H9 (cell line): ENCODE measurements around the gene RGL4. TPM values are rescaled to one million over a fixed set of nuclear protein-coding genes. Genes with fewer than 3 reads are reported as not detected.
A peak's percentile ranks its signal among the peaks of the same experiment; 100 is the strongest.

ENCODE experiments used
- DNase-seq: peaks from one replicate; pipeline ENCODE4 v3.0.0-alpha.2; 2017
- H2AFZ ChIP-seq: one replicate; pipeline ENCODE4 v1.6.1; 2013; ENCODE audit warnings: mild to moderate bottlenecking, low read length, control low read depth, moderate library complexity
- H2AK5ac ChIP-seq: 2 replicates; pipeline ENCODE4 v1.6.1; 2013; ENCODE audit warnings: low read length, control low read depth, mixed read lengths; ENCODE audit not compliant: insufficient read length
- H2BK120ac ChIP-seq: one replicate; pipeline ENCODE4 v1.6.1; 2013; ENCODE audit warnings: low read depth, mild to moderate bottlenecking, low read length, control low read depth, inconsistent platforms; ENCODE audit not compliant: poor library complexity, severe bottlenecking
- H2BK12ac ChIP-seq: 2 replicates; pipeline ENCODE4 v1.6.1; 2013; ENCODE audit warnings: low read length, control low read depth, mixed read lengths, low read depth; ENCODE audit not compliant: insufficient read length
- H2BK15ac ChIP-seq: 2 replicates; pipeline ENCODE4 v1.6.1; 2013; ENCODE audit warnings: low read depth, low read length, control low read depth
- H2BK20ac ChIP-seq: one replicate; pipeline ENCODE4 v1.6.1; 2013; ENCODE audit warnings: low read depth, mild to moderate bottlenecking, low read length, control low read depth, inconsistent platforms; ENCODE audit not compliant: poor library complexity, severe bottlenecking
- H2BK5ac ChIP-seq: 2 replicates; pipeline ENCODE4 v1.6.1; 2013; ENCODE audit warnings: low read length, control low read depth, mixed read lengths; ENCODE audit not compliant: insufficient read length
- H3K14ac ChIP-seq: 2 replicates; pipeline ENCODE4 v1.6.1; 2013; ENCODE audit warnings: low read length, control low read depth; ENCODE audit not compliant: insufficient read depth
- H3K18ac ChIP-seq: 2 replicates; pipeline ENCODE4 v1.6.1; 2013; ENCODE audit warnings: low read depth, mild to moderate bottlenecking, mixed read lengths, low read length, control low read depth; ENCODE audit not compliant: insufficient read length
- H3K23ac ChIP-seq: 2 replicates; pipeline ENCODE4 v1.6.1; 2013; ENCODE audit warnings: low read length, control low read depth, mixed read lengths, low read depth; ENCODE audit not compliant: insufficient read length
- H3K23me2 ChIP-seq: 2 replicates; pipeline ENCODE4 v1.6.1; 2013; ENCODE audit warnings: low read depth, mild to moderate bottlenecking, mixed read lengths, low read length, control low read depth; ENCODE audit not compliant: insufficient read length, poor library complexity, severe bottlenecking
- H3K27ac ChIP-seq: 2 replicates; pipeline ENCODE4 v1.5.1; 2013; ENCODE audit warnings: low read length, control low read depth, mixed read lengths, low read depth; ENCODE audit not compliant: insufficient read length
- H3K27me3 ChIP-seq: 2 replicates; pipeline ENCODE4 v1.6.1; 2013; ENCODE audit warnings: low read length, control low read depth, inconsistent platforms; ENCODE audit not compliant: insufficient read depth
- H3K4ac ChIP-seq: 2 replicates; pipeline ENCODE4 v1.6.1; 2013; ENCODE audit warnings: low read depth, mild to moderate bottlenecking, control low read depth, inconsistent platforms, low read length, moderate library complexity
- H3K4me1 ChIP-seq: 2 replicates; pipeline ENCODE4 v1.6.1; 2013; ENCODE audit warnings: low read length, control low read depth, inconsistent platforms; ENCODE audit not compliant: insufficient read depth
- H3K4me2 ChIP-seq: 2 replicates; pipeline ENCODE4 v1.6.1; 2013; ENCODE audit warnings: low read length, control low read depth, mixed read lengths; ENCODE audit not compliant: insufficient read length, insufficient read depth
- H3K56ac ChIP-seq: 2 replicates; pipeline ENCODE4 v1.6.1; 2013; ENCODE audit warnings: low read depth, mild to moderate bottlenecking, mixed read lengths, low read length, control low read depth; ENCODE audit not compliant: insufficient read length
- H3K79me1 ChIP-seq: 2 replicates; pipeline ENCODE4 v1.6.1; 2013; ENCODE audit warnings: low read depth, mild to moderate bottlenecking, moderate library complexity, low read length, control low read depth, inconsistent platforms; ENCODE audit not compliant: insufficient read depth, poor library complexity, severe bottlenecking
- H3K79me2 ChIP-seq: 2 replicates; pipeline ENCODE4 v1.6.1; 2013; ENCODE audit warnings: low read length, control low read depth, inconsistent platforms; ENCODE audit not compliant: insufficient read depth
- H3K9ac ChIP-seq: 2 replicates; pipeline ENCODE4 v1.6.1; 2013; ENCODE audit warnings: low read length, control low read depth, mixed read lengths; ENCODE audit not compliant: insufficient read length; ENCODE audit errors: extremely low read depth
- H3K9me3 ChIP-seq: one replicate; pipeline ENCODE4 v1.6.1; 2013; ENCODE audit warnings: low read depth, low read length, inconsistent platforms; ENCODE audit not compliant: control insufficient read depth
- H3T11ph ChIP-seq: one replicate; pipeline ENCODE4 v1.6.1; 2013; ENCODE audit warnings: mild to moderate bottlenecking, low read length, control low read depth, inconsistent platforms
- H4K20me1 ChIP-seq: one replicate; pipeline ENCODE4 v1.6.1; 2013; ENCODE audit not compliant: control insufficient read depth, insufficient read length, insufficient read depth
- H4K5ac ChIP-seq: 2 replicates; pipeline ENCODE4 v1.6.1; 2013; ENCODE audit warnings: low read depth, mild to moderate bottlenecking, mixed read lengths, low read length, control low read depth; ENCODE audit not compliant: insufficient read length
- H4K8ac ChIP-seq: replicated peaks from 2 replicates; pipeline ENCODE4 v1.6.1; 2013; ENCODE audit warnings: low read length, control low read depth, mixed read lengths, low read depth; ENCODE audit not compliant: insufficient read length
- H4K91ac ChIP-seq: 2 replicates; pipeline ENCODE4 v1.6.1; 2013; ENCODE audit warnings: low read depth, mild to moderate bottlenecking, moderate library complexity, mixed read lengths, low read length, control low read depth; ENCODE audit not compliant: insufficient read length
- H3K27ac Mint-ChIP-seq, 3 experiments: 2 replicates in 2 of 3; 3 replicates in 1 of 3; pipeline ENCODE4 v1.8.0; 2020 to 2021; ENCODE audit warnings: mixed read lengths in 3 of 3, mild to moderate bottlenecking in 1 of 3, moderate library complexity in 1 of 3
- H3K27me3 Mint-ChIP-seq: 2 replicates; pipeline ENCODE4 v1.8.0; 2021; ENCODE audit warnings: low read depth, mild to moderate bottlenecking, moderate library complexity, mixed read lengths
- H3K36me3 Mint-ChIP-seq, 3 experiments: 2 replicates in 2 of 3; 3 replicates in 1 of 3; pipeline ENCODE4 v1.8.0; 2020 to 2021; ENCODE audit warnings: low read depth in 3 of 3, mixed read lengths in 3 of 3; ENCODE audit not compliant: insufficient read depth in 1 of 3
- H3K4me1 Mint-ChIP-seq, 2 experiments: 2 replicates each; pipeline ENCODE4 v1.8.0; 2020; ENCODE audit warnings: mixed read lengths in 2 of 2
- H3K4me3 Mint-ChIP-seq, 2 experiments: 2 replicates in 1 of 2; 3 replicates in 1 of 2; pipeline ENCODE4 v1.8.0; 2020 to 2021; ENCODE audit warnings: mild to moderate bottlenecking in 2 of 2, mixed read lengths in 2 of 2, moderate library complexity in 1 of 2
- H3K9me3 Mint-ChIP-seq, 2 experiments: 2 replicates in 1 of 2; 3 replicates in 1 of 2; pipeline ENCODE4 v1.8.0; 2020; ENCODE audit warnings: mild to moderate bottlenecking in 2 of 2, mixed read lengths in 2 of 2, moderate library complexity in 1 of 2
- WGBS: extraction: QIAGEN DNeasy Blood & Tissue Kit; methylation state at CpG from one replicate; pipeline ENCODE4 v1.1.7; 2013; ENCODE audit warnings: missing lambda C conversion rate, low lambda C conversion rate, mixed read lengths; ENCODE audit not compliant: insufficient read length; ENCODE audit errors: extremely low coverage; 5-methylcytosine and 5-hydroxymethylcytosine counted together
- total RNA-seq: library from RNA; stranded (reverse); gene quantifications from 2 replicates; pipeline ENCODE4 v1.2.1, GENCODE V29; 2021
- TF ChIP-seq, protein P1 (sequence below): fragments of 200-600 bp; sonication (generic); conservative IDR thresholded peaks from 3 replicates; pipeline ENCODE4 v1.8.0; 2021; ENCODE audit warnings: antibody characterized with exemption, mild to moderate bottlenecking

Gene RGL4
- total RNA-seq, 1 experiment from 2014 or later, result not detected

DNA sequence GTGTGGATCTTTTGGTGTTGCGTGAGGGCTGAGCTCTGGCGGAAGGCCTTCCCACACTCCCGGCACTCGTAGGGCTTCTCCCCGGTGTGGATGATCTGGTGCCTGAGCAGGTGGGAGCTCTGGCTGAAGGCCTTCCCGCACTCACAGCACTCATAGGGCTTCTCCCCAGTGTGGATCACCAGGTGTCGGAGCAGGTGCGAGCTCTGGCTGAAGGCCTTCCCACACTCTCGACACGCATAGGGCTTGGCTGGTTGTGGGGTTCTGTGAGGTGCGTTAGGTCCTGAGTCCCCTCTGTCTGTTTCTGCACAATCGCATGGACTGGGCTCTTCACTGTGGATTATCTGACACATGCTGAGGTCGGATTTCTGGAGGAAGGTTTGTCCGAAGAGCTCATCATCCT lies 53.7 kb downstream of the RGL4 start:
- Histone ChIP-seq H3K4ac (no peak overlapping the region), H2BK120ac (no peak overlapping the region), H3K79me1 (no peaks in the 10 kb centered on the region), H2BK5ac (no peak overlapping the region), H2AFZ (no peak overlapping the region), H3K14ac (no peak overlapping the region), H3K23ac (no peak overlapping the region), H3K27ac (no peak overlapping the region), H3K27me3 (no peaks in the 10 kb centered on the region), H3K18ac (no peak overlapping the region), H3K23me2 (no peaks in the 10 kb centered on the region), H4K5ac (no peak overlapping the region), H3K9me3 (no peaks in the 10 kb centered on the region), H3K9ac (no peak overlapping the region), H2BK20ac (no peak overlapping the region), H4K8ac (no peak overlapping the region), H3K4me1 (no peaks in the 10 kb centered on the region; the same call in none of the 2 replicates), H2AK5ac (no peak overlapping the region), H3K4me2 (no peak overlapping the region), H4K91ac (no peak overlapping the region), H4K20me1 (no peaks in the 10 kb centered on the region), H2BK12ac (no peak overlapping the region), H3K79me2 (no peaks in the 10 kb centered on the region), H2BK15ac (no peak overlapping the region), H3K56ac (no peak overlapping the region), H3T11ph (no peak overlapping the region)
- no peaks in the 10 kb centered on the region; a peak in 1 of 4 replicates for H3K4me1 Mint-ChIP-seq
- peak overlapping the region in 2 of 3 experiments; percentile 19 to 78; a peak in 2 of 7 replicates for H3K27ac Mint-ChIP-seq
- no peak for DNase-seq
- H3K4me3 Mint-ChIP-seq, result no peak overlapping the region
- H3K9me3 Mint-ChIP-seq, result no peaks in the 10 kb centered on the region
- H3K27me3 Mint-ChIP-seq, result no peaks in the 10 kb centered on the region
- TF ChIP-seq, protein P1, sequence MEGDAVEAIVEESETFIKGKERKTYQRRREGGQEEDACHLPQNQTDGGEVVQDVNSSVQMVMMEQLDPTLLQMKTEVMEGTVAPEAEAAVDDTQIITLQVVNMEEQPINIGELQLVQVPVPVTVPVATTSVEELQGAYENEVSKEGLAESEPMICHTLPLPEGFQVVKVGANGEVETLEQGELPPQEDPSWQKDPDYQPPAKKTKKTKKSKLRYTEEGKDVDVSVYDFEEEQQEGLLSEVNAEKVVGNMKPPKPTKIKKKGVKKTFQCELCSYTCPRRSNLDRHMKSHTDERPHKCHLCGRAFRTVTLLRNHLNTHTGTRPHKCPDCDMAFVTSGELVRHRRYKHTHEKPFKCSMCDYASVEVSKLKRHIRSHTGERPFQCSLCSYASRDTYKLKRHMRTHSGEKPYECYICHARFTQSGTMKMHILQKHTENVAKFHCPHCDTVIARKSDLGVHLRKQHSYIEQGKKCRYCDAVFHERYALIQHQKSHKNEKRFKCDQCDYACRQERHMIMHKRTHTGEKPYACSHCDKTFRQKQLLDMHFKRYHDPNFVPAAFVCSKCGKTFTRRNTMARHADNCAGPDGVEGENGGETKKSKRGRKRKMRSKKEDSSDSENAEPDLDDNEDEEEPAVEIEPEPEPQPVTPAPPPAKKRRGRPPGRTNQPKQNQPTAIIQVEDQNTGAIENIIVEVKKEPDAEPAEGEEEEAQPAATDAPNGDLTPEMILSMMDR, result no peak
- H3K36me3 Mint-ChIP-seq, result peaks cover 16 to 25% (median 18%) of the 10 kb centered on the region in 3 experiments
- WGBS, result no CpG with 5 or more reads among the region's 14 CpGs
